NB4 (cell line): ENCODE results near the gene SLC30A10.
"Not testable (repeated sequence)": the region's sequence is repeated elsewhere in the genome, so short reads cannot be mapped to it uniquely, and the experiment has no call there.

Experiments
- DNase-seq: peaks from one replicate; pipeline ENCODE4 v3.0.0; 2010; ENCODE audit warnings: low read depth
- H3K4me3 ChIP-seq: one replicate; pipeline ENCODE4 v1.5.1; 2011; ENCODE audit warnings: mild to moderate bottlenecking, low read depth, low read length, moderate library complexity
- CTCF ChIP-seq: IDR thresholded peaks from one replicate; pipeline ENCODE4 v1.5.1; 2012; ENCODE audit warnings: low read depth, low read length
- MYC ChIP-seq: IDR thresholded peaks from 2 replicates; pipeline ENCODE4 v1.6.1; 2011; ENCODE audit warnings: low read depth, low read length
- POLR2A ChIP-seq: IDR thresholded peaks from 2 replicates; pipeline ENCODE4 v1.6.1; 2011; ENCODE audit warnings: mild to moderate bottlenecking; ENCODE audit not compliant: insufficient read length; ENCODE audit errors: extremely low read depth
- TF ChIP-seq, protein P1 (sequence below): IDR thresholded peaks from 2 replicates; pipeline ENCODE4 v1.6.1; 2011; ENCODE audit warnings: low read depth, low read length

The SLC30A10 gene

GRCh38 chr1:219875860-219876259 is 52.5 kb downstream of the SLC30A10 start:
- DNase-seq = no peak
- no peak overlapping the region for H3K4me3 ChIP-seq
- TF ChIP-seq MYC (no peak), CTCF (no peak), POLR2A (no peak)
- TF ChIP-seq, protein P1, sequence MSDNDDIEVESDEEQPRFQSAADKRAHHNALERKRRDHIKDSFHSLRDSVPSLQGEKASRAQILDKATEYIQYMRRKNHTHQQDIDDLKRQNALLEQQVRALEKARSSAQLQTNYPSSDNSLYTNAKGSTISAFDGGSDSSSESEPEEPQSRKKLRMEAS = no peak

DNA sequence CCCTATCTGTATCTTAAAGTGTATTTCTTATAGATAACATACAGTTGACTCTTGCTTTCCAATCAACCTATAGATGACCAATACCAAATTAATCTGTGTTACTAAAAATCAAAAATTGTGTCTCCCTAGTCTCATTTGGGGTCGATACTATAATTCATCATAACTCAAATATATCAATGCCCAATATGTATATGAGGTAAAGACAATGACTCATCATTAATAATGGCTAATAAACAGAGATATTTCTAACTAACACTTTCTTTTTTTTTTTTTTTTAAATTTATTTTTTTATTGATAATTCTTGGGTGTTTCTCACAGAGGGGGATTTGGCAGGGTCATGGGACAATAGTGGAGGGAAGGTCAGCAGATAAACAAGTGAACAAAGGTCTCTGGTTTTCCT is 55.8 kb downstream of the SLC30A10 start:
- not testable (repeated sequence) for H3K4me3 ChIP-seq, DNase-seq

DNA sequence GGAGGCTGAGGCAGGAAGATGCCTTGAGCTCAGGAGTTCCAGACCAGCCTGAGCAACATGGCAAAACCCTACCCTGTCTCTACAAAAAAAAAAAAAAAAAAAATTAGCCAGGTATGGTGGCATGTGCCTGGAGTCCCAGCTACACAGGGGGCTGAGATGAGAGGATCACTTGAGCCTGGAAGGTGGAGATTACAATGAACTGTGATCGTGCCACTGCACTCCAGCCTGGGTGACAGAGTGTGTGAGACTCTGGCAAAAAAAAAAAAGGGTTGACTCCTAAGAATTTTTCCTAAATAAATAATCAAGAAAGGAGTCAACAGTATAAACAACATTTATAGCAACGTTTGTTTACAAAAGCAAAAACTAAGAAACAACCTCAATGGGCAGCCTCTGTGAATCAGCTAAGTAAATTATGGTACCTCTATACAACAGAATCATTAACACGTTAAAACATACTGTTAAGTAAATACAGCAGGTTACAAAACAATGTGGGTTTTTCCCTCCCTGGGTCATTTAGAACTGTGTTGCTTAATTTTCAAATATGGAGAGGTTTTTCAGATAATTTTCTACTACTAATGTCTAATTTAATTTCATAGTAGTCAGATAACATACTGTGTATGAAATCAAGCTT is 56.8 kb downstream of the SLC30A10 start:
- TF ChIP-seq POLR2A = no peak
- no peak for TF ChIP-seq MYC
- TF ChIP-seq, protein P1 = no peak
- TF ChIP-seq CTCF = no peak
- no peak for DNase-seq
- no peak overlapping the region for H3K4me3 ChIP-seq

- not testable (repeated sequence) for H3K4me3 ChIP-seq, DNase-seq
Measured at GRCh38 chr1:219868615-219869014, 59.7 kb downstream of the SLC30A10 start.
